ENCODE measurements around the gene GEMIN2. TPM values are rescaled to one million over a fixed set of nuclear protein-coding genes. Genes with fewer than 3 reads are reported as not detected.
A peak's percentile ranks its signal among the peaks of the same experiment; 100 is the strongest.

Gene GEMIN2
- total RNA-seq, 1 donor from 2014 or later, result 71.8 TPM

DNA sequence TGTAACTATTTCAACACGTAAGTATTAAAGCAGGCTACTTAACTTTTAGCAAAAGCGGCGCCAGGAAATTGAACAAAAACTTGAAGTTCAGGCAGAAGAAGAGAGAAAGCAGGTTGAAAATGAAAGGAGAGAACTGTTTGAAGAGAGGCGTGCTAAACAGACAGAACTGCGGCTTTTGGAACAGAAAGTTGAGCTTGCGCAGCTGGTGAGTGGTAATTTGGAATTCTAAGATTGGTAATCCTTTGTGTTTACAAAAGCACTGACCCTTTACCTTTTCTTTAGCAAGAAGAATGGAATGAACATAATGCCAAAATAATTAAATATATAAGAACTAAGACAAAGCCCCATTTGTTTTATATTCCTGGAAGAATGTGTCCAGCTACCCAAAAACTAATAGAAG is 64.9 kb downstream of the GEMIN2 start:
- Mint-ChIP-seq H3K4me1 (peaks cover 28% of the 10 kb centered on the region), H3K36me3 (peaks cover 38% of the 10 kb centered on the region), H3K4me3 (no peak overlapping the region), H3K27me3 (ENCODE audit: insufficient read depth, low read depth) (peaks cover 6% of the 10 kb centered on the region), H3K27ac (no peak overlapping the region), H3K9me3 (peaks cover 3% of the 10 kb centered on the region)
- Histone ChIP-seq H3K9me3 (ENCODE audit: low read depth) (no peaks in the 10 kb centered on the region), H2AFZ (replicated peaks) (no peak overlapping the region), H4K20me1 (ENCODE audit: low read depth) (peaks cover 62% of the 10 kb centered on the region), H3K36me3 (peaks cover 65% of the 10 kb centered on the region), H3K27ac (peak overlapping the region; percentile 17), H3F3A (ENCODE audit: low read depth) (peaks cover 87% of the 10 kb centered on the region), H3K27me3 (no peaks in the 10 kb centered on the region), H3K4me1 (peaks cover 25% of the 10 kb centered on the region), H3K79me2 (ENCODE audit: low read depth) (peaks cover 88% of the 10 kb centered on the region), H3K4me3 (no peak overlapping the region), H3K4me2 (no peak overlapping the region), H3K9ac (no peak overlapping the region)
- TF ChIP-seq EZH2phosphoT487 (IDR thresholded peaks at IDR 0.05) (no peak), EZH2 (IDR thresholded peaks at IDR 0.05) (no peak)
- TF ChIP-seq, protein P1, sequence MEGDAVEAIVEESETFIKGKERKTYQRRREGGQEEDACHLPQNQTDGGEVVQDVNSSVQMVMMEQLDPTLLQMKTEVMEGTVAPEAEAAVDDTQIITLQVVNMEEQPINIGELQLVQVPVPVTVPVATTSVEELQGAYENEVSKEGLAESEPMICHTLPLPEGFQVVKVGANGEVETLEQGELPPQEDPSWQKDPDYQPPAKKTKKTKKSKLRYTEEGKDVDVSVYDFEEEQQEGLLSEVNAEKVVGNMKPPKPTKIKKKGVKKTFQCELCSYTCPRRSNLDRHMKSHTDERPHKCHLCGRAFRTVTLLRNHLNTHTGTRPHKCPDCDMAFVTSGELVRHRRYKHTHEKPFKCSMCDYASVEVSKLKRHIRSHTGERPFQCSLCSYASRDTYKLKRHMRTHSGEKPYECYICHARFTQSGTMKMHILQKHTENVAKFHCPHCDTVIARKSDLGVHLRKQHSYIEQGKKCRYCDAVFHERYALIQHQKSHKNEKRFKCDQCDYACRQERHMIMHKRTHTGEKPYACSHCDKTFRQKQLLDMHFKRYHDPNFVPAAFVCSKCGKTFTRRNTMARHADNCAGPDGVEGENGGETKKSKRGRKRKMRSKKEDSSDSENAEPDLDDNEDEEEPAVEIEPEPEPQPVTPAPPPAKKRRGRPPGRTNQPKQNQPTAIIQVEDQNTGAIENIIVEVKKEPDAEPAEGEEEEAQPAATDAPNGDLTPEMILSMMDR (IDR thresholded peaks at IDR 0.05), result no peak
- DNase-seq (ENCODE audit: low spot score), result no peak

DNA sequence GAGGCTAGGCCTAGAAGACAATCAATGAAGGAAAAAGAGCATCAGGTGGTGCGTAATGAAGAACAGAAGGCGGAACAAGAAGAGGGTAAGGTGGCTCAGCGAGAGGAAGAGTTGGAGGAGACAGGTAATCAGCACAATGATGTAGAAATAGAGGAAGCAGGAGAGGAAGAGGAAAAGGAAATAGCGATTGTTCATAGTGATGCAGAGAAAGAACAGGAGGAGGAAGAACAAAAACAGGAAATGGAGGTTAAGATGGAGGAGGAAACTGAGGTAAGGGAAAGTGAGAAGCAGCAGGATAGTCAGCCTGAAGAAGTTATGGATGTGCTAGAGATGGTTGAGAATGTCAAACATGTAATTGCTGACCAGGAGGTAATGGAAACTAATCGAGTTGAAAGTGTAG is 66.4 kb downstream of the GEMIN2 start:
- Histone ChIP-seq H4K20me1 (ENCODE audit: low read depth) (peaks cover 61% of the 10 kb centered on the region), H3K27me3 (no peaks in the 10 kb centered on the region), H3K9me3 (ENCODE audit: low read depth) (no peaks in the 10 kb centered on the region), H3K27ac (peak overlapping the region; percentile 66), H3K4me3 (no peak overlapping the region), H3K36me3 (peaks cover 65% of the 10 kb centered on the region), H3K9ac (no peak overlapping the region), H3F3A (ENCODE audit: low read depth) (peaks cover 94% of the 10 kb centered on the region), H3K4me1 (peaks cover 25% of the 10 kb centered on the region), H3K4me2 (no peak overlapping the region), H3K79me2 (ENCODE audit: low read depth) (peaks cover 77% of the 10 kb centered on the region), H2AFZ (replicated peaks) (no peak overlapping the region)
- H3K4me1 Mint-ChIP-seq, result peaks cover 20% of the 10 kb centered on the region
- H3K27me3 Mint-ChIP-seq (ENCODE audit: insufficient read depth, low read depth), result peaks cover 6% of the 10 kb centered on the region
- no peak for DNase-seq (ENCODE audit: low spot score)
- TF ChIP-seq EZH2 (IDR thresholded peaks at IDR 0.05) (no peak), EZH2phosphoT487 (IDR thresholded peaks at IDR 0.05) (no peak)
- TF ChIP-seq, protein P1 (IDR thresholded peaks at IDR 0.05), result no peak
- H3K9me3 Mint-ChIP-seq, result no peaks in the 10 kb centered on the region
- H3K27ac Mint-ChIP-seq, result no peak overlapping the region
- no peak overlapping the region for H3K4me3 Mint-ChIP-seq
- H3K36me3 Mint-ChIP-seq, result peaks cover 41% of the 10 kb centered on the region

DNA sequence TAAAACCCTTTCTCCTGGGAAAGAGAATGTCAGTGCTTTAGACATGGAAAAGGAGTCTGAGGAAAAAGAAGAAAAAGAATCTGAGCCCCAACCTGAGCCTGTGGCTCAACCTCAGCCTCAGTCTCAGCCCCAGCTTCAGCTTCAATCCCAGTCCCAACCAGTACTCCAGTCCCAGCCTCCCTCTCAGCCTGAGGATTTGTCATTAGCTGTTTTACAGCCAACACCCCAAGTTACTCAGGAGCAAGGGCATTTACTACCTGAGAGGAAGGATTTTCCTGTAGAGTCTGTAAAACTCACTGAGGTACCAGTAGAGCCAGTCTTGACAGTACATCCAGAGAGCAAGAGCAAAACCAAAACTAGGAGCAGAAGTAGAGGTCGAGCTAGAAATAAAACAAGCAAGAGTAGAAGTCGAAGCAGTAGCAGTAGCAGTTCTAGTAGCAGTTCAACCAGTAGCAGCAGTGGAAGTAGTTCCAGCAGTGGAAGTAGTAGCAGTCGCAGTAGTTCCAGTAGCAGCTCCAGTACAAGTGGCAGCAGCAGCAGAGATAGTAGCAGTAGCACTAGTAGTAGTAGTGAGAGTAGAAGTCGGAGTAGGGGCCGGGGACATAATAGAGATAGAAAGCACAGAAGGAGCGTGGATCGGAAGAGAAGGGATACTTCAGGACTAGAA is 67.0 kb downstream of the GEMIN2 start:
- Mint-ChIP-seq H3K4me1 (peaks cover 15% of the 10 kb centered on the region), H3K4me3 (no peak overlapping the region), H3K27me3 (ENCODE audit: insufficient read depth, low read depth) (peaks cover 3% of the 10 kb centered on the region), H3K36me3 (peaks cover 35% of the 10 kb centered on the region), H3K9me3 (no peaks in the 10 kb centered on the region), H3K27ac (no peak overlapping the region)
- Histone ChIP-seq H2AFZ (replicated peaks) (no peak overlapping the region), H3K4me2 (peak overlapping the region; percentile 24), H3K27ac (peak overlapping the region; percentile 66), H3K36me3 (peaks cover 65% of the 10 kb centered on the region), H4K20me1 (ENCODE audit: low read depth) (peaks cover 55% of the 10 kb centered on the region), H3K9me3 (ENCODE audit: low read depth) (no peaks in the 10 kb centered on the region), H3K9ac (no peak overlapping the region), H3F3A (ENCODE audit: low read depth) (peaks cover 97% of the 10 kb centered on the region), H3K4me1 (peaks cover 22% of the 10 kb centered on the region), H3K79me2 (ENCODE audit: low read depth) (peaks cover 71% of the 10 kb centered on the region), H3K27me3 (no peaks in the 10 kb centered on the region), H3K4me3 (no peak overlapping the region)
- no peak for DNase-seq (ENCODE audit: low spot score)
- TF ChIP-seq, protein P1 (IDR thresholded peaks at IDR 0.05), result no peak
- TF ChIP-seq EZH2 (IDR thresholded peaks at IDR 0.05) (no peak), EZH2phosphoT487 (IDR thresholded peaks at IDR 0.05) (no peak)
